Gastroesophageal sphincter (tissue), 3 donors: ENCODE data around the gene PPP4R4.

Source experiments
- POLR2A ChIP-seq, 2 donors: fragments of 450-650 bp; IDR thresholded peaks; one replicate each; pipeline ENCODE4 v1.6.1; 2017; ENCODE audit warnings: antibody characterized with exemption in 2 of 2, mild to moderate bottlenecking in 2 of 2, moderate library complexity in 1 of 2
- TF ChIP-seq, protein P1 (sequence below), 4 experiments: fragments of 200-600 bp in 2 of 4; fragments of 450-650 bp in 2 of 4; sonication (generic) in 1 of 4; IDR thresholded peaks; one replicate each; pipeline ENCODE4 v1.5.1; 2017 to 2019; ENCODE audit warnings: antibody characterized with exemption in 4 of 4, mild to moderate bottlenecking in 2 of 4, moderate library complexity in 2 of 4

DNA sequence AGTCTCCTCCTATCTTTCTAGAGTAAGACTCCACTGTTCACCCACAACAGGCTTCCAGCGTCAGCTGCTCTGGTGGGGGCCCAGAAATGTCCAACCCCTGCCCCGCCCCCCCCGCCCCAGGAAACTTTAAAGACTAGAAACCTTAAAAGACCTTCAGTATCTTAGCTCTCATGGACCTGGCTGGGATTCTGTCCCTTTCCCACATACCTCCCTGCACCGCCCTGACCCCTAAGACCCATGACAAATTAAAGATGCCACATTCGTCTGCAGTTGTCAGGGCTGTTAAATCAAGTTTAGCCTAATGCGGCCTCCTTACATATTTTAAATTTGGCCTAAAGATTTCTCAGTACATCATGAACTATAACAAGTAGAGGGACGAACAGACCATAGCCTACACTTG is 129.0 kb downstream of the PPP4R4 start:
- TF ChIP-seq POLR2A (IDR thresholded peaks at IDR 0.05), result no peak
- TF ChIP-seq, protein P1, sequence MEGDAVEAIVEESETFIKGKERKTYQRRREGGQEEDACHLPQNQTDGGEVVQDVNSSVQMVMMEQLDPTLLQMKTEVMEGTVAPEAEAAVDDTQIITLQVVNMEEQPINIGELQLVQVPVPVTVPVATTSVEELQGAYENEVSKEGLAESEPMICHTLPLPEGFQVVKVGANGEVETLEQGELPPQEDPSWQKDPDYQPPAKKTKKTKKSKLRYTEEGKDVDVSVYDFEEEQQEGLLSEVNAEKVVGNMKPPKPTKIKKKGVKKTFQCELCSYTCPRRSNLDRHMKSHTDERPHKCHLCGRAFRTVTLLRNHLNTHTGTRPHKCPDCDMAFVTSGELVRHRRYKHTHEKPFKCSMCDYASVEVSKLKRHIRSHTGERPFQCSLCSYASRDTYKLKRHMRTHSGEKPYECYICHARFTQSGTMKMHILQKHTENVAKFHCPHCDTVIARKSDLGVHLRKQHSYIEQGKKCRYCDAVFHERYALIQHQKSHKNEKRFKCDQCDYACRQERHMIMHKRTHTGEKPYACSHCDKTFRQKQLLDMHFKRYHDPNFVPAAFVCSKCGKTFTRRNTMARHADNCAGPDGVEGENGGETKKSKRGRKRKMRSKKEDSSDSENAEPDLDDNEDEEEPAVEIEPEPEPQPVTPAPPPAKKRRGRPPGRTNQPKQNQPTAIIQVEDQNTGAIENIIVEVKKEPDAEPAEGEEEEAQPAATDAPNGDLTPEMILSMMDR (IDR thresholded peaks at IDR 0.05), result no peak
